Measurements from ENCODE around the gene ZNF804A.

The ZNF804A gene

DNA sequence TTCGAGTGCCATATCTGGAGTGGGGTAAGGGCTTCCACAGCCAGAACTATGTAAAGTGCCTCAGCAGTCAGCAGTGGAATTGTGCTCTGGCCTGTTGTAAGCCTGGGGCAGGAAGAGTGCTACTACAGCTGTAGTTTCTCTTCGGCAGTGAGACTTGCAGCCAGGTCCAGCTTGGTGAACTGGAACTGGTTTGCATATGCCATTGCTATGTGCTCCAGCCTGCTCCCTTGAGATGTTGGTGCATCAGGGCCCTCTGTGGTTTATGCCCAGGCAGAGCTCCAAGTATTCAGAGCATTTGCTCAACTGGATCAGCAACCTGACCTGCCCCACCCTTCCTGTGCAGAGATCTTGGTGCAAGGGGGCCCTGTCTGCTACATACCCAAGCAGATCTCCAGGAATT lies 47.8 kb downstream of the ZNF804A start:
- ATAC-seq (no peak), DNase-seq (no peak)
- Mint-ChIP-seq H3K27me3 (no peaks in the 10 kb centered on the region), H3K36me3 (ENCODE audit: low read depth) (no peaks in the 10 kb centered on the region), H3K4me1 (no peaks in the 10 kb centered on the region), H3K27ac (no peak overlapping the region), H3K9me3 (peaks cover 11% of the 10 kb centered on the region), H3K4me3 (no peak overlapping the region)

GRCh38 chr2:184646593-184646992 lies 48.3 kb downstream of the ZNF804A start:
- no peak for DNase-seq
- no peak for ATAC-seq
- Mint-ChIP-seq H3K9me3 (peaks cover 11% of the 10 kb centered on the region), H3K27ac (no peak overlapping the region), H3K4me3 (no peak overlapping the region), H3K36me3 (ENCODE audit: low read depth) (no peaks in the 10 kb centered on the region), H3K4me1 (no peaks in the 10 kb centered on the region), H3K27me3 (no peaks in the 10 kb centered on the region)

- Mint-ChIP-seq H3K36me3 (ENCODE audit: low read depth) (no peaks in the 10 kb centered on the region), H3K4me3 (no peak overlapping the region), H3K4me1 (no peaks in the 10 kb centered on the region), H3K9me3 (peaks cover 24% of the 10 kb centered on the region), H3K27me3 (no peaks in the 10 kb centered on the region), H3K27ac (no peak overlapping the region)
- DNase-seq (no peak), ATAC-seq (no peak)
Measured at GRCh38 chr2:184654945-184655344, 56.6 kb downstream of the ZNF804A start.

- ATAC-seq (no peak), DNase-seq (no peak)
- peaks cover 4% of the 10 kb centered on the region for H3K9me3 Mint-ChIP-seq
- H3K36me3 Mint-ChIP-seq (ENCODE audit: low read depth) = no peaks in the 10 kb centered on the region
- H3K4me3 Mint-ChIP-seq = no peak overlapping the region
- H3K4me1 Mint-ChIP-seq = no peaks in the 10 kb centered on the region
- H3K27ac Mint-ChIP-seq = no peak overlapping the region
- H3K27me3 Mint-ChIP-seq = no peaks in the 10 kb centered on the region
Measured at GRCh38 chr2:184677171-184677570, 78.8 kb downstream of the ZNF804A start.

DNA sequence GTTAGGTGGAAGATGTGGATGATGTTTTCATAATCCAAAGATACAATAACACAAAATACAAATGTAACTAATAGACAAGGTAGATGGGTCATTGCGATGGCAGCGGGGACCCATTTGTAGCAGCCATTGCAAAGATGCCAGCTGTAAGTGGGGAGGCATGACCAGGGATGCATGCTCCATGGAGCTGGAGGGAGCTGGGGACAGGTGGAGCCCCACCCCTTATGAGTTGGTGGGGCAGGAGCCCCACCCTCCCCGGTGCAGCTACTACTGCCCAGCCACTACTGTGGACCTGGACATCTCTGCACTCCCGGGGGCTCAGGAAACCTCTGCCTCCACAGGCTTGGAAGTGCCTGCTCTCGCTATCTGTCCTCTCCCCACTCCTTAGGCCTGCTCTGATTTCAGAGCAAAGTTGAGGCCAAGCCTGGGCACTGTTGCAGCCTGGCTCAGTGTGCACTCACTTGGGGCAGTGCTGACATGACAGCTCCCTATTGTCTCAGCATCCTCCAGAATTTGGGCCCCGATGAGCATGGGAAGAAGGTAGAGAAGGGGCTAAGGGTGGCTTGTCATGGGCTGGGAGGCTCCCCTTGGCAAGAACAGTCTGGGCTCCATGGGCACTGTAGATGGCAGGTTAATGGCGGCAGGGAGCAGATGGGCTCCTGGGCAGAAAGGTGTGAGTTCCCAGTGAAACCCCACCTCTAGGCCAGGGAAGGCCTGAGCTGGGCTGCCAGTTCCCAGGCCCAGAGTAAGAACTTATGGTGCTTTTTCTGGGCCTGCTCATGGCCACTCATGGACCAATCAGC lies 81.1 kb downstream of the ZNF804A start:
- Mint-ChIP-seq H3K36me3 (ENCODE audit: low read depth) (no peaks in the 10 kb centered on the region), H3K9me3 (peaks cover 4% of the 10 kb centered on the region)

GRCh38 chr2:184680825-184681224 lies 82.5 kb downstream of the ZNF804A start:
- Mint-ChIP-seq H3K4me3 (no peak overlapping the region), H3K27me3 (no peaks in the 10 kb centered on the region), H3K27ac (no peak overlapping the region), H3K9me3 (peaks cover 4% of the 10 kb centered on the region), H3K36me3 (ENCODE audit: low read depth) (no peaks in the 10 kb centered on the region), H3K4me1 (no peaks in the 10 kb centered on the region)
- ATAC-seq = no peak
- no peak for DNase-seq

More for the DNA sequence above, 81.1 kb downstream of the ZNF804A start:
- Mint-ChIP-seq H3K27ac (no peak overlapping the region), H3K4me3 (no peak overlapping the region), H3K27me3 (no peaks in the 10 kb centered on the region), H3K4me1 (no peaks in the 10 kb centered on the region)
- ATAC-seq (no peak), DNase-seq (no peak)

DNA sequence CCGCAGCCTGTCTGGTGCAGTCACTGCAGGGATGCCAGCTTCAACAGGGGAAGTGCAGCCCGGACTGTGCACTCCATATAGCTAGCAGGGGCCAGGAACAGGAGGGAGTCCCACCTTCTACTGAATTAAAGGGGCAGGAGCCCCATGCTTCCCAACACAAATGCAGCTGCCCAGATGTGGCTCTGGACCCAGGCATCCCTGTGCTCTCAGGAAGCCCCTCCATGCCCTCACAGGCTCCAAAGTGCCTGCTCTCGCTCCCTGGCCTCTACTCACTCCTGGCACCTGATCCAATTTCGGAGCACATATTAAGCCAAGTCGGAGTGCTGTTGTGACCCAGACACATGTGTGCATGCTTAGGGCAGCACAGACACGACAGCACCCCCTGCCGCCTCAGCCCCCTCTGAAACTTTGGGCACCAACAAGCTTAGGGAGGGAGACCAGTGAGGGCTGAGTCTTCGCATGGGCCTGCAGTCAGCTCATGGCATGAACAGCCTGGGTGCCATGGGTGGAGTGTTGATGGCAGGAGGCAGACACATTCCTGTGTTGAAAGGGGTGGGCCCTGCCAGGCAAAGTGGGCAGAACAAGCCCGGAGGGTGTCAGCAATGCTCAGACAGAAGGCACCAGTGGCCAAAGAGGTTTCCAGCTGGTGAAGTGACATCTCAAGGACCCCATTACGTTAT lies 83.5 kb downstream of the ZNF804A start:
- no peak for ATAC-seq
- Mint-ChIP-seq H3K27me3 (no peaks in the 10 kb centered on the region), H3K27ac (no peak overlapping the region), H3K36me3 (ENCODE audit: low read depth) (no peaks in the 10 kb centered on the region), H3K4me1 (no peaks in the 10 kb centered on the region), H3K4me3 (no peak overlapping the region), H3K9me3 (peaks cover 4% of the 10 kb centered on the region)
- DNase-seq = no peak

DNA sequence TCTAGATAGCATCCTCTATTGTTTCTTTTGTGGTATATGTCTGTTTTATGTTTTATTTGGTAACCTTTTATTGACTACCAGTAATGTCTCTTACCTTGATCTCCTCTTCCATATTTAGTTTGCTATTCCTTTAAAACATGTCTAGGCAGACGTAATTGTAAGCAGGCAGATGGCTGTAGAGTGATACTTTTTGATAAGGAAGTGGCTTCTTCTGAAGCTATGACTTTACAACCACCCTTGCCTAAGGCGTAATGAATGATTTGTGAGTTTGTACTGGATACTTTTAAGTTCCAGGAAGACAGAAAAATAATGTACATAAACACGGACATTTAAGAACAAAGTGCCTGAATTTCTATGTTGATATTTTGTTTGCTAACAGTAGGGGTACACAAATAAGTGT lies 85.6 kb downstream of the ZNF804A start:
- Mint-ChIP-seq H3K9me3 (no peaks in the 10 kb centered on the region), H3K27me3 (no peaks in the 10 kb centered on the region), H3K27ac (no peak overlapping the region), H3K36me3 (ENCODE audit: low read depth) (no peaks in the 10 kb centered on the region), H3K4me1 (no peaks in the 10 kb centered on the region), H3K4me3 (no peak overlapping the region)
- DNase-seq (no peak), ATAC-seq (no peak)

DNA sequence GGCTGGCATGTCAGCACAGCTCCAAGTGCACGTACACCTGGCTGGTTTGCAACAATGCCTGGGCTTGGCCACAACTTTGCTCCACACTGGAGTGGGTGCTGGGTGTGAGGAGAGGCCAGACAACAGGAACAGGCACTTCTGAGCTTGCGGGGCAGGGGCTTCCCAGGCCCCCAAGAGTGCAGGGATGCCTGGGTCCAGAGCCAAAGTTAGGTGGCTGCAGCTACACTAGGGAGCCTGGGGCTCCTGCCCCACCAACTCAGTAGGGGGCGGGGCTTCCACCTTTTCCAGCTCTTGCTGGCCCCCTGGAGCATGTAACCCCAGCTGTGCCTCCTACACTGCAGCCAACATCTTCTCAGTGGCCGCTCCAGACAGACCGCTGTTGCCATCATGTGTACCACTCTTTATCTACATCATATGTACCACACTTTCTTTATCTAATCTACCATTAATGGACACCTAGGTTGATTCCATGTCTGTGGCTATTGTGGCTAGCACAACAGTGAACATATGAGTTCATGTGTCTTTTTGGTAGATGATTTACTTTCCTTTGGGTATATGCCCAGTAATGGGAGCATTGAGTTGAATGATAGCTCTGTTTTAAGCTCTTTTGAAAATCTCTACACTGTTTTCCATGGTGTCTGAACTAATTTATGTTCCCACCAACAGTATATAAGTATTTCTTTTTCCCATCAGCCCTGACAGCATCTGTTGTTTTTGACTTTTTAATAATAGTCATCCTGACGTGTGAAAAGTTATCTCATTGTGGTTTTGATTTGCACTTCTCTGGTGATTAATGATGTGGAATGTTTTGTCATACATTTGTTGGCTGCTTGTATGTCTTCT lies 87.9 kb downstream of the ZNF804A start:
- Mint-ChIP-seq H3K27me3 (no peaks in the 10 kb centered on the region), H3K36me3 (ENCODE audit: low read depth) (no peaks in the 10 kb centered on the region), H3K27ac (no peak overlapping the region), H3K9me3 (no peaks in the 10 kb centered on the region), H3K4me1 (no peaks in the 10 kb centered on the region), H3K4me3 (no peak overlapping the region)
- no peak for ATAC-seq
- no peak for DNase-seq

- H3K27me3 Mint-ChIP-seq = no peaks in the 10 kb centered on the region
- ATAC-seq (no peak), DNase-seq (no peak)
- no peaks in the 10 kb centered on the region for H3K4me1 Mint-ChIP-seq
- H3K36me3 Mint-ChIP-seq (ENCODE audit: low read depth) = no peaks in the 10 kb centered on the region
- H3K27ac Mint-ChIP-seq = no peak overlapping the region
- H3K4me3 Mint-ChIP-seq = no peak overlapping the region
- no peaks in the 10 kb centered on the region for H3K9me3 Mint-ChIP-seq
Measured at GRCh38 chr2:184689638-184690037, 91.3 kb downstream of the ZNF804A start.

- Mint-ChIP-seq H3K27me3 (no peaks in the 10 kb centered on the region), H3K27ac (no peak overlapping the region), H3K36me3 (ENCODE audit: low read depth) (no peaks in the 10 kb centered on the region), H3K4me3 (no peak overlapping the region), H3K4me1 (no peaks in the 10 kb centered on the region), H3K9me3 (no peaks in the 10 kb centered on the region)
- DNase-seq (no peak), ATAC-seq (no peak)
Measured at GRCh38 chr2:184692141-184692734, 93.9 kb downstream of the ZNF804A start.

DNA sequence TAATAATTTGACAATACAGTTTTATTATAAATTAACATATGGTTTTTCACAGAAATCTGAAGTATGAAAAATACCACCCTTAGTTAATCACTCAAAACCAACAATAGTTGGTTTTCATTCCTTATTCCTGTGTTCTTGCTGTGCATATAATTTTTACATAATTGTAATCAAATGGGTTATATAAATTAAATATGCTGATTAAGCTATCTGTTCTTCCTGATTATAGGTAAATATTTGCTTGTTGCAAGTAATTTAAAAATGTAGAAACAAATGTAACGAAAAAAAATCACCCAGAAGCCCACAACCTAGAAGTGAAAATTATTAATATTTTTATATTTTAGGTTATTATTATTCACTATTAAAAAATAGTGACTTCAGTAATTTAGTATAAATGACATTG lies 98.3 kb downstream of the ZNF804A start:
- DNase-seq (no peak), ATAC-seq (no peak)
- Mint-ChIP-seq H3K27ac (no peak overlapping the region), H3K9me3 (no peaks in the 10 kb centered on the region), H3K4me1 (no peaks in the 10 kb centered on the region), H3K36me3 (ENCODE audit: low read depth) (no peaks in the 10 kb centered on the region), H3K4me3 (no peak overlapping the region), H3K27me3 (no peaks in the 10 kb centered on the region)

DNA sequence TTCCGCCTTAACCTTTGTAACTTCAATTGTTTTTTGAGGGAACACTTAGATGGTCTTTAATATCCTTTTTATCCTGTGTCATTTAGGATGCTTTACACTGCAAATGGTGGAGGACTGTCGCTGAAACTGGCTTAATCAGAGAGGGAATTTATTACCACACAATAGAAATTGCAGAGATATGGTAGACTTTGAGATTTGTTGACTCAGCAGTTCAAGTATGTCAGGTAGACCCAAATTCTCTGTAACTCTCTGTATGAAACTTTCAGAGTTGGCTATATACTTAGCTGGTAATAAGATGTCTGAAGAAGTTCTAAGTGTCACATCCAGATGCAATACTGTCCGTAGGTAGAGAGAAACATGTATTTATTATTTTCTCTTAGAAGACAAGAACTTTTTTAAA lies 100.1 kb downstream of the ZNF804A start:
- H3K27ac Mint-ChIP-seq = no peak overlapping the region
- no peak for DNase-seq
- no peaks in the 10 kb centered on the region for H3K27me3 Mint-ChIP-seq
- H3K4me3 Mint-ChIP-seq = no peak overlapping the region
- no peaks in the 10 kb centered on the region for H3K36me3 Mint-ChIP-seq (ENCODE audit: low read depth)
- no peak for ATAC-seq
- no peaks in the 10 kb centered on the region for H3K9me3 Mint-ChIP-seq
- no peaks in the 10 kb centered on the region for H3K4me1 Mint-ChIP-seq

DNA sequence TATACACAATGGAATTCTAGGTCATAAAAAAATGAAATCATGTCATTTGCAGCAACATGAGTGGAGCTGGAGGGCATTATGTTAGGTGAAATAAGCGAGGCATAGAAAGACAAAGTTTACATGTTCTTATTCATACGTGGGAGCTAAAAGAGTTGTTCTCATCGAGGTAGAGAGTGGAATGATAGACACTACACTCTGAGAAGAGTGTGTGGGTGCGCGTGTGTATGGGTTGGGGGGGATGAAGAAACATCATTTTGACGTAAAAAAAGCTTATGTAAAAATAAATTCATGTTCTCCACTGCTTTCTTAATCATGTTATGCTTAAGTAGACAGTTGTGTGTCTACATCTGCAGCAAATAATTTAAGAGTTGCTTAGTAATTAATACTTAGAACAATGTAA lies 123.6 kb downstream of the ZNF804A start:
- no peak overlapping the region for H3K4me3 Mint-ChIP-seq
- ATAC-seq (no peak), DNase-seq (no peak)
- H3K9me3 Mint-ChIP-seq = peaks cover 8% of the 10 kb centered on the region
- H3K4me1 Mint-ChIP-seq = no peaks in the 10 kb centered on the region
- no peak overlapping the region for H3K27ac Mint-ChIP-seq
- no peaks in the 10 kb centered on the region for H3K36me3 Mint-ChIP-seq (ENCODE audit: low read depth)
- H3K27me3 Mint-ChIP-seq = no peaks in the 10 kb centered on the region

Data from activated naive CD8-positive, alpha-beta T cell treated with anti-CD3 and anti-CD28 coated beads, Interleukin-2, amount 50 U/mL, for 24 hours (primary cell).